ENCODE results near the gene NR1D2.

GRCh38 chr3:23920151-23920655 is 24.9 kb upstream of the NR1D2 start:
- no peak for TF ChIP-seq EZH2phosphoT487 (IDR thresholded peaks at IDR 0.05; ENCODE audit: borderline replicate concordance, low read length)
- TF ChIP-seq CTCF (IDR thresholded peaks at IDR 0.05; ENCODE audit: low read depth, low read length, poor library complexity, severe bottlenecking): no peak

All from DOHH2 (cell line).